ENCODE data around the gene PUS7. TPM values are rescaled to one million over a fixed set of nuclear protein-coding genes. Genes with fewer than 3 reads are reported as not detected.
A peak's percentile ranks its signal among the peaks of the same experiment; 100 is the strongest.

PUS7 gene
- polyA plus RNA-seq, 1 donor (not counting 4 experiments of a cell fraction or from before 2014, with no cell fraction given): 25.2 TPM

GRCh38 chr7:105532709-105533460, 10.8 kb upstream of the PUS7 start:
- peak overlapping the region; percentile 72 for H3K4me2 ChIP-seq (ENCODE audit: control insufficient read depth, extremely low read depth, insufficient read depth, low read depth, low read length)
- peak overlapping the region; percentile 99 for H2AFZ ChIP-seq (ENCODE audit: control insufficient read depth, low read length)
- dilution Hi-C loops (cut with MboI; ENCODE audit: extremely low pct_ligation_motif_present, low sequenced_read_pairs): no loop called here
- peak overlapping the region; percentile 81 to 100 (median 97) for H3K4me3 ChIP-seq (ENCODE audit: control insufficient read depth in 2 of 3, extremely low read depth in 1 of 3, insufficient read depth in 2 of 3, low read depth in 1 of 3, low read length in 3 of 3)
- H3K9me3 ChIP-seq (ENCODE audit: control insufficient read depth, low read depth, low read length): no peaks in the 10 kb centered on the region
- TF ChIP-seq, protein P1, sequence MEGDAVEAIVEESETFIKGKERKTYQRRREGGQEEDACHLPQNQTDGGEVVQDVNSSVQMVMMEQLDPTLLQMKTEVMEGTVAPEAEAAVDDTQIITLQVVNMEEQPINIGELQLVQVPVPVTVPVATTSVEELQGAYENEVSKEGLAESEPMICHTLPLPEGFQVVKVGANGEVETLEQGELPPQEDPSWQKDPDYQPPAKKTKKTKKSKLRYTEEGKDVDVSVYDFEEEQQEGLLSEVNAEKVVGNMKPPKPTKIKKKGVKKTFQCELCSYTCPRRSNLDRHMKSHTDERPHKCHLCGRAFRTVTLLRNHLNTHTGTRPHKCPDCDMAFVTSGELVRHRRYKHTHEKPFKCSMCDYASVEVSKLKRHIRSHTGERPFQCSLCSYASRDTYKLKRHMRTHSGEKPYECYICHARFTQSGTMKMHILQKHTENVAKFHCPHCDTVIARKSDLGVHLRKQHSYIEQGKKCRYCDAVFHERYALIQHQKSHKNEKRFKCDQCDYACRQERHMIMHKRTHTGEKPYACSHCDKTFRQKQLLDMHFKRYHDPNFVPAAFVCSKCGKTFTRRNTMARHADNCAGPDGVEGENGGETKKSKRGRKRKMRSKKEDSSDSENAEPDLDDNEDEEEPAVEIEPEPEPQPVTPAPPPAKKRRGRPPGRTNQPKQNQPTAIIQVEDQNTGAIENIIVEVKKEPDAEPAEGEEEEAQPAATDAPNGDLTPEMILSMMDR (optimal IDR thresholded peaks at IDR 0.05 in 1 of 3, IDR thresholded peaks at IDR 0.05 in 1 of 3, conservative IDR thresholded peaks at IDR 0.05 in 1 of 3; ENCODE audit: extremely low read depth in 1 of 3, insufficient read depth in 2 of 3, low read length in 3 of 3): no peak
- no peak for TF ChIP-seq EZH2 (IDR thresholded peaks at IDR 0.05; ENCODE audit: low read length)
- peaks cover 3 to 4% of the 10 kb centered on the region in 2 experiments for H3K36me3 ChIP-seq (ENCODE audit: control insufficient read depth in 2 of 2, extremely low read depth in 1 of 2, insufficient read depth in 2 of 2, low read length in 2 of 2)
- no peak for DNase-seq (ENCODE audit: low read depth, low spot score)
- H4K20me1 ChIP-seq (ENCODE audit: control insufficient read depth, extremely low read depth, insufficient read depth, low read length): no peaks in the 10 kb centered on the region
- H3K9ac ChIP-seq (ENCODE audit: control insufficient read depth, extremely low read depth, insufficient read depth, low read length): peak overlapping the region; percentile 96
- no peaks in the 10 kb centered on the region for H3K27me3 ChIP-seq (ENCODE audit: control insufficient read depth, extremely low read depth, insufficient read depth, low read length)
- FAIRE-seq: no peak
- H3K27ac ChIP-seq (ENCODE audit: control insufficient read depth, insufficient read depth, low read length): peak overlapping the region; percentile 84
- peaks cover 4% of the 10 kb centered on the region for H3K4me1 ChIP-seq (ENCODE audit: control insufficient read depth, extremely low read depth, insufficient read depth, low read length)
- H3K79me2 ChIP-seq (ENCODE audit: control insufficient read depth, insufficient read depth, low read length): peaks cover 28% of the 10 kb centered on the region
- no peaks in the 10 kb centered on the region for H3K9me1 ChIP-seq (ENCODE audit: control insufficient read depth, extremely low read depth, insufficient read depth, low read length)

DNA sequence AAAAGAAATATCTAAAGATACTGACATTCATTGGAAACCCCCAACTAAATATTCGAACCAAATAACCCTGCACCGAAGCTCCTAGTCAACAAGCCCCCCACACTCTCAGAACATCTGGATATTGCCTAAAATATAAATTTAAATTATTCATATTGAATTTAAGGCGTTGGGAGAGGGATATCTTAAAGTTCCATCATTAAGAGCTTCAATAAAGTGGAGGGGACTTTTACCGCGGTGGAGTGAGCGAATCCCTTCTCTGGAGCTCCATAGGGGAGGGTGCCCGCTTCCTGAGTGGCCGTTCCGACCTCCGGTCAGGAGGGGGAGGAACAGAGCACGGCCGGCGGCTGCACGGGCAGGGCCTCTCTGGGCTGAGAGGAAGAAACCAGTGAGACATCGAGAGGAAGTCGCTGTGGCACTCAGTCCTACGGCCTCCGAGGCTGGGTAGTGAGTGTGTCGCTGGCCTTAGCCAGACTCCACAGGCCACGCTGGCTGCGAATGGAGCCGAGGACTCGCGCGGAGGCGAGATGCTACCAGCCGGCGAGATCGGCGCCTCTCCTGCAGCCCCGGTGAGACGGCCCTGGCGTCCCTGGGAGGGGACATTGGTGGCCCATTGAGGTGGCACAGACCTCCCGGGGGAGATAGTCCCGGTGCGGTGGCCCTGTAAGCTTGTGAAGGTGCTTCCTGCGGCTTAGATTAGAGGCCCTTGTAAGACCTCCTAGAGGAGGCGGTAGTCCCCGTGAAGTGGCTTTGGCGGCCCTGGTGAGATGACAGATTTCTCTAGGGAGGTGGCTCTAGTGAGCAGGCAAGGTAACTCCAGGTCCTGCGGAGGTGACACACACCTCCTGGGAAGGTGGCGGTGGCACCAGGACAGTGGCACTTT, 10.0 kb upstream of the PUS7 start, which contains the start of gene RINT1:
RINT1 (plus strand) TSS at position 410 of the 880 bp plus-strand sequence; CDS start at position 525, 115 bp downstream.
- Histone ChIP-seq H3K4me1 (ENCODE audit: control insufficient read depth, extremely low read depth, insufficient read depth, low read length) (peaks cover 4% of the 10 kb centered on the region), H3K9ac (ENCODE audit: control insufficient read depth, extremely low read depth, insufficient read depth, low read length) (peak within 1 kb of the TSS; percentile 96), H3K4me3 (ENCODE audit: control insufficient read depth in 2 of 3, extremely low read depth in 1 of 3, insufficient read depth in 2 of 3, low read depth in 1 of 3, low read length in 3 of 3) (peak within 1 kb of the TSS; percentile 81 to 100 (median 97)), H3K27me3 (ENCODE audit: control insufficient read depth, extremely low read depth, insufficient read depth, low read length) (no peaks in the 10 kb centered on the region), H4K20me1 (ENCODE audit: control insufficient read depth, extremely low read depth, insufficient read depth, low read length) (no peaks in the 10 kb centered on the region), H3K9me1 (ENCODE audit: control insufficient read depth, extremely low read depth, insufficient read depth, low read length) (no peaks in the 10 kb centered on the region), H3K36me3 (ENCODE audit: control insufficient read depth in 2 of 2, extremely low read depth in 1 of 2, insufficient read depth in 2 of 2, low read length in 2 of 2) (peaks cover 3 to 4% of the 10 kb centered on the region in 2 experiments), H3K9me3 (ENCODE audit: control insufficient read depth, low read depth, low read length) (no peaks in the 10 kb centered on the region), H3K79me2 (ENCODE audit: control insufficient read depth, insufficient read depth, low read length) (peaks cover 28% of the 10 kb centered on the region), H2AFZ (ENCODE audit: control insufficient read depth, low read length) (peak within 1 kb of the TSS; percentile 99), H3K4me2 (ENCODE audit: control insufficient read depth, extremely low read depth, insufficient read depth, low read depth, low read length) (peak within 1 kb of the TSS; percentile 72), H3K27ac (ENCODE audit: control insufficient read depth, insufficient read depth, low read length) (peak within 1 kb of the TSS; percentile 84)
- dilution Hi-C loops (cut with MboI; ENCODE audit: extremely low pct_ligation_motif_present, low sequenced_read_pairs): no loop called here
- peak; percentile 34 for FAIRE-seq
- TF ChIP-seq, protein P1 (optimal IDR thresholded peaks at IDR 0.05 in 1 of 3, IDR thresholded peaks at IDR 0.05 in 1 of 3, conservative IDR thresholded peaks at IDR 0.05 in 1 of 3; ENCODE audit: extremely low read depth in 1 of 3, insufficient read depth in 2 of 3, low read length in 3 of 3): peak; percentile 81 to 84 (median 82)
- TF ChIP-seq EZH2 (IDR thresholded peaks at IDR 0.05; ENCODE audit: low read length): no peak
- peak; percentile 44 for DNase-seq (ENCODE audit: low read depth, low spot score)

All from keratinocyte (primary cell).